Stimulated activated CD4-positive, alpha-beta T cell treated with anti-CD3 and anti-CD28 coated beads, Interleukin-15, amount 100 ng/mL, for 48 hours (primary cell): ENCODE measurements around the gene MRPS23.
A peak's percentile ranks its signal among the peaks of the same experiment; 100 is the strongest.

Source experiments
- DNase-seq, 2 donors: peaks; one replicate each; pipeline ENCODE4 v3.0.0-alpha.2; 2020; ENCODE audit warnings: low read depth in 2 of 2

MRPS23 gene

GRCh38 chr17:57849874-57850754 lies at the start of gene MRPS23:
MRPS23 (minus strand) TSS chr17:57850044; CDS start chr17:57850010, 34 bp downstream.
- peak; percentile 94 to 95 for DNase-seq

- no peak for DNase-seq
Measured at GRCh38 chr17:57899391-57899790, 49.5 kb upstream of the MRPS23 start.

GRCh38 chr17:57898487-57899311 lies 48.9 kb upstream of the MRPS23 start:
- no peak for DNase-seq

GRCh38 chr17:57895382-57896060 lies 45.7 kb upstream of the MRPS23 start:
- no peak for DNase-seq

GRCh38 chr17:57894848-57895247 lies 45.0 kb upstream of the MRPS23 start:
- DNase-seq, result no peak

GRCh38 chr17:57892820-57893595 lies 43.2 kb upstream of the MRPS23 start:
- DNase-seq, result no peak

GRCh38 chr17:57892146-57892819 lies 42.4 kb upstream of the MRPS23 start:
- peak; percentile 41 to 76 for DNase-seq

- no peak for DNase-seq
Measured at GRCh38 chr17:57890857-57891232, 41.0 kb upstream of the MRPS23 start.

GRCh38 chr17:57889892-57890856 lies 40.3 kb upstream of the MRPS23 start:
- no peak for DNase-seq

GRCh38 chr17:57889252-57889651 lies 39.4 kb upstream of the MRPS23 start:
- DNase-seq, result no peak

- no peak for DNase-seq
Measured at GRCh38 chr17:57888311-57889216, 38.7 kb upstream of the MRPS23 start.

GRCh38 chr17:57887161-57887560 lies 37.3 kb upstream of the MRPS23 start:
- no peak for DNase-seq

- no peak for DNase-seq
Measured at GRCh38 chr17:57886020-57886419, 36.2 kb upstream of the MRPS23 start.

- no peak for DNase-seq
Measured at GRCh38 chr17:57885148-57885915, 35.5 kb upstream of the MRPS23 start.

GRCh38 chr17:57881783-57882351 lies 32.0 kb upstream of the MRPS23 start:
- no peak for DNase-seq

- no peak for DNase-seq
Measured at GRCh38 chr17:57881143-57881542, 31.3 kb upstream of the MRPS23 start.

GRCh38 chr17:57880086-57880456 lies 30.2 kb upstream of the MRPS23 start:
- peak in 1 of 2 donors; percentile 27 for DNase-seq
